WTC11 (cell line): ENCODE data around the gene STARD13.

Experiments
- ATF1 ChIP-seq: sonication (generic); formaldehyde crosslinking; IDR thresholded peaks from 2 replicates; pipeline ENCODE4 v1.8.1; 2023; ENCODE audit warnings: mild to moderate bottlenecking, moderate library complexity, missing genetic modification reagents
- CTCF ChIP-seq: fragments of 200-600 bp; IDR thresholded peaks from 2 replicates; pipeline ENCODE4 v1.8.0; 2022; ENCODE audit warnings: antibody characterized with exemption
- ETV6 ChIP-seq: sonication (generic); formaldehyde crosslinking; IDR thresholded peaks from 2 replicates; pipeline ENCODE4 v1.8.1; 2022; ENCODE audit warnings: mild to moderate bottlenecking, missing genetic modification reagents
- ZNF138 ChIP-seq: sonication (generic); formaldehyde crosslinking; conservative IDR thresholded peaks from 2 replicates; pipeline ENCODE4 v1.8.1; 2022; ENCODE audit warnings: mild to moderate bottlenecking, moderate library complexity, missing genetic modification reagents

GRCh38 chr13:33271759-33272158 lies 13.8 kb downstream of the STARD13 start:
- TF ChIP-seq CTCF (no peak), ZNF138 (CRISPR knock-in tag) (no peak), ETV6 (CRISPR knock-in tag) (no peak), ATF1 (no peak)
